HL-60 (cell line): ENCODE results near the gene RNH1.

Source experiments
- DNase-seq, 2 experiments: peaks; one replicate each; pipeline ENCODE4 v3.0.0-alpha.2; 2010 to 2020; ENCODE audit warnings: low read depth in 1 of 2, low spot score in 1 of 2
- H3K27ac ChIP-seq: fragments of 250-450 bp; sonication (Bioruptor Pico); replicated peaks from 2 replicates; pipeline ENCODE4 v1.5.1; 2020; ENCODE audit warnings: mild to moderate bottlenecking, moderate library complexity
- H3K27me3 ChIP-seq: fragments of 250-450 bp; sonication (Bioruptor Pico); 2 replicates; pipeline ENCODE4 v1.5.1; 2021; ENCODE audit warnings: mild to moderate bottlenecking, moderate library complexity; ENCODE audit not compliant: insufficient read depth, poor library complexity, severe bottlenecking
- H3K4me3 ChIP-seq: replicated peaks from 2 replicates; pipeline ENCODE4 v1.5.1; 2011; ENCODE audit warnings: mild to moderate bottlenecking, control low read depth, low read length; ENCODE audit not compliant: insufficient read depth
- CTCF ChIP-seq: IDR thresholded peaks from one replicate; pipeline ENCODE4 v1.5.1; 2011; ENCODE audit warnings: low read length, control low read depth, inconsistent platforms; ENCODE audit not compliant: insufficient read depth
- GABPA ChIP-seq: IDR thresholded peaks from 2 replicates; pipeline ENCODE4 v1.6.1; 2012; ENCODE audit warnings: low read depth
- POLR2AphosphoS5 ChIP-seq: IDR thresholded peaks from 2 replicates; pipeline ENCODE4 v1.6.1; 2012; ENCODE audit warnings: low read depth
- SPI1 ChIP-seq: IDR thresholded peaks from 2 replicates; pipeline ENCODE4 v1.6.1; 2012; ENCODE audit warnings: low read depth, mild to moderate bottlenecking, borderline replicate concordance
- TF ChIP-seq, protein P1 (sequence below): IDR thresholded peaks from 2 replicates; pipeline ENCODE4 v1.6.1; 2012; ENCODE audit warnings: low read depth; ENCODE audit not compliant: insufficient replicate concordance

RNH1 gene

GRCh38 chr11:462107-462890 lies 44.7 kb downstream of the RNH1 start:
- no peak for DNase-seq
- TF ChIP-seq SPI1 (no peak), POLR2AphosphoS5 (no peak), CTCF (no peak), GABPA (no peak)
- TF ChIP-seq, protein P1, sequence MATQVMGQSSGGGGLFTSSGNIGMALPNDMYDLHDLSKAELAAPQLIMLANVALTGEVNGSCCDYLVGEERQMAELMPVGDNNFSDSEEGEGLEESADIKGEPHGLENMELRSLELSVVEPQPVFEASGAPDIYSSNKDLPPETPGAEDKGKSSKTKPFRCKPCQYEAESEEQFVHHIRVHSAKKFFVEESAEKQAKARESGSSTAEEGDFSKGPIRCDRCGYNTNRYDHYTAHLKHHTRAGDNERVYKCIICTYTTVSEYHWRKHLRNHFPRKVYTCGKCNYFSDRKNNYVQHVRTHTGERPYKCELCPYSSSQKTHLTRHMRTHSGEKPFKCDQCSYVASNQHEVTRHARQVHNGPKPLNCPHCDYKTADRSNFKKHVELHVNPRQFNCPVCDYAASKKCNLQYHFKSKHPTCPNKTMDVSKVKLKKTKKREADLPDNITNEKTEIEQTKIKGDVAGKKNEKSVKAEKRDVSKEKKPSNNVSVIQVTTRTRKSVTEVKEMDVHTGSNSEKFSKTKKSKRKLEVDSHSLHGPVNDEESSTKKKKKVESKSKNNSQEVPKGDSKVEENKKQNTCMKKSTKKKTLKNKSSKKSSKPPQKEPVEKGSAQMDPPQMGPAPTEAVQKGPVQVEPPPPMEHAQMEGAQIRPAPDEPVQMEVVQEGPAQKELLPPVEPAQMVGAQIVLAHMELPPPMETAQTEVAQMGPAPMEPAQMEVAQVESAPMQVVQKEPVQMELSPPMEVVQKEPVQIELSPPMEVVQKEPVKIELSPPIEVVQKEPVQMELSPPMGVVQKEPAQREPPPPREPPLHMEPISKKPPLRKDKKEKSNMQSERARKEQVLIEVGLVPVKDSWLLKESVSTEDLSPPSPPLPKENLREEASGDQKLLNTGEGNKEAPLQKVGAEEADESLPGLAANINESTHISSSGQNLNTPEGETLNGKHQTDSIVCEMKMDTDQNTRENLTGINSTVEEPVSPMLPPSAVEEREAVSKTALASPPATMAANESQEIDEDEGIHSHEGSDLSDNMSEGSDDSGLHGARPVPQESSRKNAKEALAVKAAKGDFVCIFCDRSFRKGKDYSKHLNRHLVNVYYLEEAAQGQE, result no peak
- Histone ChIP-seq H3K27ac (no peak overlapping the region), H3K27me3 (no peaks in the 10 kb centered on the region), H3K4me3 (no peak overlapping the region)

- Histone ChIP-seq H3K27ac (no peak overlapping the region), H3K4me3 (no peak overlapping the region), H3K27me3 (no peaks in the 10 kb centered on the region)
- TF ChIP-seq GABPA (no peak), SPI1 (no peak), CTCF (no peak), POLR2AphosphoS5 (no peak)
- TF ChIP-seq, protein P1, result no peak
- DNase-seq, result no peak
Observed at GRCh38 chr11:461626-462025, 45.4 kb downstream of the RNH1 start.

DNA sequence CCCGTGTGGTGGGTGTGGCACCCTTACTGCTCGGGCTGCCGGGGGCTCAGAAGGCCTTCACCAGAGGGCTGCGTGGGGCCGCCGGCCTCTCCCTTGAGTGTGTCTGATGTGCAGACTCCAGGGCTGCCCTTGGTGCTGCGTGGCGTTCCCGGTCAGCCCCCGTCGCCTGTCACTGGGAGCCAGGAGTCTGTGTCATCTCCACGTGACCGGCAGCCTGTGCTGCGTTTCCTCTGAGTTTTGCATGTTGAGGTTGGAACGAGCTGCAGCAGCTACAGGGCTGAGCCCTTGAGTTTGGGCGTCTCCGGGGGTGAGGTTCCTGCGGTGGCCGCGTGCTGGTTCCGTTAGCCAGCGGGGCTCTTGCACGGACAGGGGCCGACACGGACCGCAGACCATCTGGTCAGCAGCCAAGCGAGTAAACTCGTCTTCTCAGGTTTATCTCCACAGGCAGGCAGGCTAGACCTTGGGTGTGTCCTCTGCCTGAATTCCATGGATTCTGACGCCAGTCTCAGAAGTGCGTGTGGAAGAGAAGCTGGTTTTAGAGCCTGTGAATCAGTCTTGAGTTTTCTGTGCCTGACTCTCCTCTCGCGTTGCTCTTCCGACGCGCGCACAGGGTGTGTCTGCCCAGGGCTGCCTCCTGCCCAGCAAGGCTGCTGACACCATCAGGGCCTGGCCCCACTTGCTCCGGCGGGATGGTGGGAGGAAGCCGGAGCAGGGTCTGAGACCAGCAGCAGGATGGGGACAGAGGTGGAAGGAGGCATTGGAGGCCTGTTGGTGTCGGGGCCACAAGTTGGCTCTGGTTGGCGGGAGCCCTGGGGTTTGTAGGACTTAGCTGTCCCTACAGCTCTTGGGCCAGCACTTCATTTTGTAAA lies 46.5 kb downstream of the RNH1 start:
- no peak overlapping the region for H3K4me3 ChIP-seq
- DNase-seq, result no peak
- no peak overlapping the region for H3K27ac ChIP-seq
- no peak for TF ChIP-seq CTCF
- TF ChIP-seq SPI1, result no peak
- TF ChIP-seq, protein P1, result no peak
- no peaks in the 10 kb centered on the region for H3K27me3 ChIP-seq
